Measurements from ENCODE around the gene GATA5.

- TF ChIP-seq CTCF (IDR thresholded peaks at IDR 0.05; ENCODE audit: low read length), result no peak
- TF ChIP-seq EZH2 (IDR thresholded peaks at IDR 0.05; ENCODE audit: borderline replicate concordance, low read length), result no peak
Observed at GRCh38 chr20:62426699-62427131, 49.1 kb downstream of the GATA5 start.
